Tibial nerve (tissue), 4 donors: Measurements from ENCODE around the gene THBS2.

Source experiments
- CTCF ChIP-seq, 5 experiments: fragments of 200-600 bp in 3 of 5; fragments of 450-650 bp in 2 of 5; sonication (generic) in 3 of 5; IDR thresholded peaks; one replicate each; pipeline ENCODE4 v1.5.1; 2016 to 2019; ENCODE audit warnings: antibody characterized with exemption in 5 of 5, mild to moderate bottlenecking in 3 of 5, moderate library complexity in 2 of 5
- EP300 ChIP-seq, 2 donors: sonication (generic); formaldehyde crosslinking; IDR thresholded peaks; one replicate each; pipeline ENCODE4 v1.6.1; 2017; ENCODE audit warnings: antibody characterized with exemption in 2 of 2, mild to moderate bottlenecking in 1 of 2
- POLR2A ChIP-seq, 2 donors: fragments of 450-650 bp; IDR thresholded peaks; one replicate each; pipeline ENCODE4 v1.6.1; 2017; ENCODE audit warnings: antibody characterized with exemption in 2 of 2, mild to moderate bottlenecking in 2 of 2, moderate library complexity in 2 of 2

DNA sequence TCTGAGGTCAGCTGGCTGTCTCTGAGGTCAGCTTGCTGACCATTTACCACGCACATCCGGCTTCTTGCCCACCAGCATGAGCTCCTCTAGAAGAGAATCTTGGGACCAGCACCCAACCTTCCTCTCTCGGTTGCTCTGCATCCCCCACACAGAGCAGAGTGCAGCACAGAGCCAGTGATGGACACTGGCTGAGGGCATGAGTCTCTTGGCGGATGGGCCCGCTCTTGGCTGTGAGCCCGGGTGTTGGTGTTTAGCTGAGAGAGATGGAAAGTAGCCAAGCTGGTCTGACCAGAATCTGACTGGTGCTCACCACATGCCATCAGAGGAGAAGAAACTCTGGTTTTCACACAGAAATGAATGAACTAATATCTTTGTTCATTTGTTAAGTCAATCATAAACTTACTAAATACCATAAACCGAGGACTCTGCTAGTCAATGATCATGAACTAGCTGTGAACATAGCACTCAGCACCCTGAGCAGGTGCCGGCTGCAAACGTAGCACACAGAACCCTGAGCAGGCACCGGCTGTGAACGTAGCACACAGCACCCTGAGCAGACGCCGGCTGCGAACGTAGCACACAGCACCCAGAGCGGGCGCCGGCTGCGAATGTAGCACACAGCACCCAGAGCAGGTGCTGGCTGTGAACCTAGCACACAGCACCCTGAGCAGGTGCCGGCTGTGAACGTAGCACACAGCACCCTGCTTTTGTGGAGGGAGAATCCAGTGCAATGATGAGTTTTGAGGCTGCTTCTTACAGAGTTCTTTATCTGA is 10.4 kb upstream of the THBS2 start:
- TF ChIP-seq CTCF (IDR thresholded peaks at IDR 0.05) (no peak), POLR2A (IDR thresholded peaks at IDR 0.05) (no peak), EP300 (IDR thresholded peaks at IDR 0.05) (no peak)
